ENCODE results near the gene MATK. TPM values are rescaled to one million over a fixed set of nuclear protein-coding genes. Genes with fewer than 3 reads are reported as not detected.

The MATK gene, protein sequence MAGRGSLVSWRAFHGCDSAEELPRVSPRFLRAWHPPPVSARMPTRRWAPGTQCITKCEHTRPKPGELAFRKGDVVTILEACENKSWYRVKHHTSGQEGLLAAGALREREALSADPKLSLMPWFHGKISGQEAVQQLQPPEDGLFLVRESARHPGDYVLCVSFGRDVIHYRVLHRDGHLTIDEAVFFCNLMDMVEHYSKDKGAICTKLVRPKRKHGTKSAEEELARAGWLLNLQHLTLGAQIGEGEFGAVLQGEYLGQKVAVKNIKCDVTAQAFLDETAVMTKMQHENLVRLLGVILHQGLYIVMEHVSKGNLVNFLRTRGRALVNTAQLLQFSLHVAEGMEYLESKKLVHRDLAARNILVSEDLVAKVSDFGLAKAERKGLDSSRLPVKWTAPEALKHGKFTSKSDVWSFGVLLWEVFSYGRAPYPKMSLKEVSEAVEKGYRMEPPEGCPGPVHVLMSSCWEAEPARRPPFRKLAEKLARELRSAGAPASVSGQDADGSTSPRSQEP
- not detected in 2 replicates for total RNA-seq

DNA sequence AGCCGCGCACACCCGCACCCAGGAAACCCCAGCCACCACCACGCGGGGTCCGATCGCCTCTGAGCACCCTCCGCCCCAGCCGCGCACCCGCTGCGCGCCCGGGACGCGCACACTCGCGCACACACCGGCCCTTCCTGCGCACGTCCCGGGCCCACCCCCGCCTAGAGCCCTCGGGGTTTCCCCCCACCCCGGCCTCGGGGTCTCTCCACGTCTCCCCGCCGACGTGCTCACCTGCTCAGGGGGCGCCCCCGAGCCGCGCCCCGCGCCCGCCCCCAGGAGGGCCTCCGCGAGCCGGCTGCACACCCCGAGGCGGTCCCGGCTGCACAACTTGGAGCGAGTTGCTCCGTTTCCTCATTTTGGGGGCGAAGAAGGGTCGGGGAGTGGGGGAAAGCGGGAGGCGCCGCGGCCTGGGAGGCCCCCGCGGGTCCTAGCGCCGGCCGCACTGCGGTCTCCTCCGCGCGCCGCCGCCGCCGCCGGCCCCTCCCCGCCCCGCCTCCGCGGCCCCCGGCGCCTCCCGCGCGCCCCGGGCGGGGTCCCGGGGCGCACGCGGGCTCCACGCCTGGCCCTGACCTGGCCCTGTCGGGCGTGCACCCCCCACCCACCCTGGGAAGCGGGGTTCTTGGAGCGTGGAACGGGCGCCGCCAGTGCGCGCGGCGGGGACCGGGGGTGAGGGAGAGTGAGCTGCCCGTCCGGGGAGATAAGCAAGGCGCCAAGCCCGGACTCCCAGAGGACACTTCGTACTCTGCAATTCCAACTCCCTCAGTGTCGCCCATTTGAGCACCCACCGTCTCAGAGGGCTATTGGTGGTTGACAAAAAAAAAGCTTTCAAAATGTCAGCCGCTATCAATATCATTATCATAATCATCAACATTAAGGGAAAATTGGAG is at the start of gene MATK:
Gene MATK, minus strand, starts transcription at position 444 of the 887 bp plus-strand sequence. CDS start 1,246 bp downstream, outside the sequence.

DNA sequence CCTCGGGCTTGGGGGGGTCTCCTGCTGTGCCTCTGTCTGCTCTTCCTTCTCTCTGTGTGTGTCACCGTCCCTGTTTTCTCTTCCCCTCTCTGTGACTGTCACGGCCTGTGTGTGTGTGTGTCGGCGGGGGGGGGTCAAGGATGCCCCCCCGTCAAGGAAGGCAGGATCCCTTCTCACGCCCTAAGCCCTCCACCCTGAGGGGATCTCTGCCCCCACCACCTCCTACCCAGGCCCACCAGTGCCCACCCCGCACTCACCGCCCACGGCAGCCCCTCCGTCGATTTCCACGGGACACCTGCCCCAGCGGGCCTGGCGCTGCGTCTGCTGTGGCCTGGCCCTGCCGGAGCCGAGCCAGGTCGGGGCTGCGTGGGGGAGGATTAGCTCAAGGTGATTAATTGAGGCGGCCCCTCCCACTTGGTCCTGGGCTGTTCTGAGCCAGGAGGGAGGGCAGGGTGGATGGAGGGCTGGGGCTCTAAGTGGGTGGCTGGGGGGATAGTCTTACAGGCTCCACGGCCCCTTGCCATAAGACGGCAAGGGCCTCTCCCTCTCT is 14.2 kb downstream of the MATK start, which contains the start of gene RAX2:
Gene RAX2, minus strand, starts transcription at position 323 of the 550 bp plus-strand sequence. CDS start 486 bp downstream, outside the sequence.

DNA sequence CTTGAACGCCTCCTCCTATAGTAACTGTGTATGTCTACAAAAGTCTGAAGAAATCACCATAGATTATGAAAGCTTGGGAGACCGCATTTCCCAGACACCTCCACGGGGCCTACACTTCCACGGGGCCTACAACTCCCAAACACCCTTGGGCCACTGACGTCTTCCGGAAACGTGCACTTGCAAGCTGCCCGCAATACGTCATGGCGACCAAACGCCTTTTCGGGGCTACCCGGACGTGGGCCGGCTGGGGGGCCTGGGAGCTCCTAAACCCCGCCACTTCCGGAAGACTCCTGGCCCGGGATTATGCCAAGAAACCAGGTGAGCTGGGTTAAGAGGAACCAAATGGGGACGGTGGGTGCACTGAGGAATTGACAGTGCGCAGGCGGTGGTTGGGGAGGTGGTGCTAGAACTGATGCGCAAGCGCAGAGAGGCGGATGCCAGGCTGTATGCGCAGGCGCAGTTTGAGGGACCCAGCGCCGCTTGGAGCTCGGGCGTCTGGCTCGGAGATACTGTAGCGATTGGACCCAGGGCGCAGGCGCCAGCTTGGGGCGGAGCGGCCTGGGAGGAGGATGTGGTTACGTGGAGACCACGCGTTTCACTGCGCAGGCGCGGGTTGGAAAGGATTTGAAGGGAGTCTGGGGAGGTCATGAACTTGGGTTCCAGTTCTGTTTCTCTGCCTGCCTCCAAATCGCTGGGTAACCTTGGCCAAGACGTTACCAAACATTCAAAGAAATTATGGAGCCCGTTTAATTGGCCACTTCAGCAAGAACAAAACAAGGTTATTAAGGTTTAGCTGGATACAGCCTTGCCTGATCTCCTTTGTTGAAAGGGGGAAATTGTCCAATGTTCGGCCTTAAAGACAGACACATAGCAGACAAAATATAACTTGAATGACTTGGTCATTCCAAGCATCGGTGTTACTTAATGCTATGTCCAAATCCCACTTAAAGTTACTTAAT is 23.4 kb downstream of the MATK start, which contains the start of gene MRPL54:
Gene MRPL54, plus strand, starts transcription at position 182 of the 959 bp plus-strand sequence. Its CDS starts 19 bp downstream, at position 201.

DNA sequence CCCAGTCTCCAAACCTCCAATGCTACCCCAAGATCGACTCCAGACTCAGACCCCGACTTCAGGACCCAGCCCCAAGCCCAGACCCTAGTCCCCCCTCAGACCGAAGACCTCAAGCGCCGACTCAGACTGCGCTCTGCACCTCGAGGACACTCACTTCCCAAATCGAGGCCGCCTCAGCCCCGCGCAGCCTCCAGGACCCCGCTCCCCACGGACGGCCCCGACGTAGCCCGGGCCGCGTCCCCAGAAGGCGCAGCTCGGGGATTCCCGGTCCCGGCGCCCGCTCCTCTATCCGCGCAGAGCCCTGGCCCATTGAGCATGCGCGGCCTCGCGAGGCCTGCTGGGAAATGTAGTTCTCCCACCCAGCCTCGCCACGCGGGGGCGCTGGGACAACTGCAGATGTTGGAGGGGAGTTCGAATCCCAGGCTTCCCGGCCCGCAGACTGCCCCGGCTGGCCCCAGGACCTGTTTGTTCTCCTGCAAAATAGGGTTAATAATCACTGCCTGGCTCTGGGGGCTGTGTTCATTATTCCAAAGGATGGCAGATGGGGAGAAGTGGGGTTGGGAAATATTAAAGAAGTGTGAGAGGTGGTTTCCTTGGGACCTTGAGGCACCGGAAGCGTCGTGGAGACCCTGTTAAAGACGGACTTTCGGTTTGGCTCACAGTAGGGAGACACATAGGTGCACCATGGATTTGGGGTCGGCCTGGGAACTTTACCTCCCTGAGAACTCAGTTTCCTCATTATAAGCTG is 24.6 kb downstream of the MATK start, which contains the start of gene APBA3:
Gene APBA3, minus strand, starts transcription at position 311 of the 748 bp plus-strand sequence. CDS start 1,428 bp downstream, outside the sequence.

Small RNAs within 50 kb of the gene (small RNA-seq; reads per million reads assigned to genes)
- gene AC005777.1 (ENCODE audit: low replicate concordance), result not detected

Other genes with a start within 250 kb of the MATK start
- not detected in 2 replicates for gene TEKTIP1, start 247.2 kb downstream of the MATK start, total RNA-seq
- 122 and 179 TPM in 2 replicates for gene MFSD12, start 228.8 kb downstream of the MATK start, total RNA-seq
- 74.4 and 82.3 TPM in 2 replicates for gene HMG20B, start 213.4 kb downstream of the MATK start, total RNA-seq
- under 0.01 and 0.14 TPM in 2 replicates for gene GIPC3, start 200.9 kb downstream of the MATK start, total RNA-seq
- gene TBXA2R, start 179.5 kb downstream of the MATK start, total RNA-seq, result 1.5 and 5.6 TPM in 2 replicates
- gene CACTIN, start 159.6 kb downstream of the MATK start, total RNA-seq, result 23.6 and 36.8 TPM in 2 replicates
- 27.4 and 46.8 TPM in 2 replicates for gene PIP5K1C, start 85.9 kb downstream of the MATK start, total RNA-seq
- not detected in 2 replicates for gene TJP3, start 78.0 kb downstream of the MATK start, total RNA-seq
- 24.1 and 27.8 TPM in 2 replicates for gene APBA3, start 24.7 kb downstream of the MATK start, total RNA-seq
- gene MRPL54, start 23.7 kb downstream of the MATK start, total RNA-seq, result 41.4 and 61.5 TPM in 2 replicates
- gene RAX2, start 14.2 kb downstream of the MATK start, total RNA-seq, result not detected in 2 replicates
- gene ZFR2, start 82.7 kb upstream of the MATK start, total RNA-seq, result not detected in 2 replicates
- gene ATCAY, start 94.3 kb upstream of the MATK start, total RNA-seq, result 0.14 TPM in 1 of 2 replicates, not detected in the other
- gene NMRK2, start 146.7 kb upstream of the MATK start, total RNA-seq, result not detected in 2 replicates
- gene DAPK3, start 184.7 kb upstream of the MATK start, total RNA-seq, result 134 and 187 TPM in 2 replicates
- gene EEF2, start 199.1 kb upstream of the MATK start, total RNA-seq, result 2,308 and 5,096 TPM in 2 replicates
- gene PIAS4, start 221.4 kb upstream of the MATK start, total RNA-seq, result 28.2 and 29.9 TPM in 2 replicates